ENCODE data around the gene SPOP. TPM values are rescaled to one million over a fixed set of nuclear protein-coding genes. Genes with fewer than 3 reads are reported as not detected.
A peak's percentile ranks its signal among the peaks of the same experiment; 100 is the strongest.
"Not testable (repeated sequence)": the region's sequence is repeated elsewhere in the genome, so short reads cannot be mapped to it uniquely, and the experiment has no call there.

SPOP gene
- total RNA-seq, 2 donors from 2014 or later: 77.8 to 82.2 TPM

GRCh38 chr17:49573510-49574322 lies 104.2 kb downstream of the SPOP start:
- peaks cover 64% of the 10 kb centered on the region for H3K27me3 Mint-ChIP-seq (ENCODE audit: low read depth)

GRCh38 chr17:49572806-49573420 lies 105.0 kb downstream of the SPOP start:
- no peaks in the 10 kb centered on the region for H3K36me3 Mint-ChIP-seq (ENCODE audit: insufficient read depth in 2 of 2)
- peaks cover 63% of the 10 kb centered on the region for H3K27me3 Mint-ChIP-seq (ENCODE audit: low read depth)

More at GRCh38 chr17:49573510-49574322, 104.2 kb downstream of the SPOP start:
- Mint-ChIP-seq H3K36me3 (ENCODE audit: insufficient read depth in 2 of 2) (no peaks in the 10 kb centered on the region), H3K4me3 (no peak overlapping the region), H3K4me1 (ENCODE audit: low read depth) (peaks cover 32% of the 10 kb centered on the region), H3K9me3 (no peaks in the 10 kb centered on the region), H3K27ac (no peak overlapping the region)
- ATAC-seq (replicated peaks in 1 of 2): no peak
- no peak for DNase-seq

GRCh38 chr17:49572226-49572625 lies 105.7 kb downstream of the SPOP start:
- Mint-ChIP-seq H3K4me3 (no peak overlapping the region), H3K36me3 (ENCODE audit: insufficient read depth in 2 of 2) (no peaks in the 10 kb centered on the region), H3K9me3 (no peaks in the 10 kb centered on the region), H3K27ac (no peak overlapping the region), H3K4me1 (ENCODE audit: low read depth) (peaks cover 42% of the 10 kb centered on the region), H3K27me3 (ENCODE audit: low read depth) (peaks cover 56% of the 10 kb centered on the region)
- DNase-seq (no peak), ATAC-seq (replicated peaks in 1 of 2) (no peak)

More at GRCh38 chr17:49572806-49573420, 105.0 kb downstream of the SPOP start:
- H3K4me1 Mint-ChIP-seq (ENCODE audit: low read depth): peaks cover 37% of the 10 kb centered on the region
- ATAC-seq (replicated peaks in 1 of 2): no peak
- H3K27ac Mint-ChIP-seq: no peak overlapping the region
- H3K4me3 Mint-ChIP-seq: no peak overlapping the region
- H3K9me3 Mint-ChIP-seq: no peaks in the 10 kb centered on the region
- DNase-seq: no peak

- Mint-ChIP-seq H3K9me3 (no peaks in the 10 kb centered on the region), H3K4me3 (no peak overlapping the region), H3K27me3 (ENCODE audit: low read depth) (peaks cover 55% of the 10 kb centered on the region), H3K36me3 (ENCODE audit: insufficient read depth in 2 of 2) (no peaks in the 10 kb centered on the region), H3K4me1 (ENCODE audit: low read depth) (peaks cover 38% of the 10 kb centered on the region), H3K27ac (no peak overlapping the region)
- DNase-seq: no peak
- no peak for ATAC-seq (replicated peaks in 1 of 2)
Measured at GRCh38 chr17:49571764-49572163, 106.1 kb downstream of the SPOP start.

- ATAC-seq (replicated peaks in 1 of 2) (no peak), DNase-seq (no peak)
- peaks cover 38% of the 10 kb centered on the region for H3K4me1 Mint-ChIP-seq (ENCODE audit: low read depth)
- H3K27me3 Mint-ChIP-seq (ENCODE audit: low read depth): peaks cover 55% of the 10 kb centered on the region
- H3K27ac Mint-ChIP-seq: no peak overlapping the region
- no peaks in the 10 kb centered on the region for H3K9me3 Mint-ChIP-seq
- H3K4me3 Mint-ChIP-seq: peak overlapping the region in 1 of 2 donors; percentile 5
- H3K36me3 Mint-ChIP-seq (ENCODE audit: insufficient read depth in 2 of 2): no peaks in the 10 kb centered on the region
Measured at GRCh38 chr17:49571283-49571682, 106.6 kb downstream of the SPOP start.

- Mint-ChIP-seq H3K4me3 (peak overlapping the region; percentile 92 to 93), H3K27ac (no peak overlapping the region), H3K27me3 (ENCODE audit: low read depth) (peaks cover 59% of the 10 kb centered on the region), H3K4me1 (ENCODE audit: low read depth) (peaks cover 44% of the 10 kb centered on the region), H3K36me3 (ENCODE audit: insufficient read depth in 2 of 2) (no peaks in the 10 kb centered on the region), H3K9me3 (no peaks in the 10 kb centered on the region)
- DNase-seq (no peak), ATAC-seq (replicated peaks in 1 of 2) (no peak)
Measured at GRCh38 chr17:49570540-49571242, 107.2 kb downstream of the SPOP start.

GRCh38 chr17:49568695-49569047 lies 109.2 kb downstream of the SPOP start:
- not testable (repeated sequence) for H3K27ac Mint-ChIP-seq; ATAC-seq (replicated peaks in 1 of 2); H3K9me3 Mint-ChIP-seq; DNase-seq; H3K36me3 Mint-ChIP-seq (ENCODE audit: insufficient read depth in 2 of 2)
- Mint-ChIP-seq H3K27me3 (ENCODE audit: low read depth) (peaks cover 44% of the 10 kb centered on the region), H3K4me3 (peak overlapping the region; percentile 74 to 77), H3K4me1 (ENCODE audit: low read depth) (peaks cover 46% of the 10 kb centered on the region)

- Mint-ChIP-seq H3K36me3 (ENCODE audit: insufficient read depth in 2 of 2) (no peaks in the 10 kb centered on the region), H3K9me3 (no peaks in the 10 kb centered on the region), H3K4me1 (ENCODE audit: low read depth) (peaks cover 46% of the 10 kb centered on the region), H3K27ac (no peak overlapping the region), H3K27me3 (ENCODE audit: low read depth) (peaks cover 39% of the 10 kb centered on the region), H3K4me3 (peak overlapping the region; percentile 74 to 77)
- DNase-seq (peak; percentile 88 to 93), ATAC-seq (replicated peaks in 1 of 2) (peak; percentile 58 to 69)
Measured at GRCh38 chr17:49567871-49568694, 109.8 kb downstream of the SPOP start.

- H3K4me3 Mint-ChIP-seq: no peak overlapping the region
- no peak for ATAC-seq (replicated peaks in 1 of 2)
Measured at GRCh38 chr17:49567104-49567521, 110.8 kb downstream of the SPOP start.

GRCh38 chr17:49566668-49567071 lies 111.2 kb downstream of the SPOP start:
- H3K9me3 Mint-ChIP-seq: no peaks in the 10 kb centered on the region
- H3K4me1 Mint-ChIP-seq (ENCODE audit: low read depth): peaks cover 40% of the 10 kb centered on the region
- H3K27me3 Mint-ChIP-seq (ENCODE audit: low read depth): peaks cover 26% of the 10 kb centered on the region
- H3K36me3 Mint-ChIP-seq (ENCODE audit: insufficient read depth in 2 of 2): no peaks in the 10 kb centered on the region
- no peak overlapping the region for H3K4me3 Mint-ChIP-seq
- H3K27ac Mint-ChIP-seq: no peak overlapping the region
- DNase-seq (no peak), ATAC-seq (replicated peaks in 1 of 2) (no peak)

More at GRCh38 chr17:49567104-49567521, 110.8 kb downstream of the SPOP start:
- no peak for DNase-seq
- H3K9me3 Mint-ChIP-seq: no peaks in the 10 kb centered on the region
- H3K27ac Mint-ChIP-seq: no peak overlapping the region
- peaks cover 45% of the 10 kb centered on the region for H3K4me1 Mint-ChIP-seq (ENCODE audit: low read depth)
- H3K27me3 Mint-ChIP-seq (ENCODE audit: low read depth): peaks cover 30% of the 10 kb centered on the region
- no peaks in the 10 kb centered on the region for H3K36me3 Mint-ChIP-seq (ENCODE audit: insufficient read depth in 2 of 2)

GRCh38 chr17:49565948-49566491 lies 111.9 kb downstream of the SPOP start:
- DNase-seq (no peak), ATAC-seq (replicated peaks in 1 of 2) (no peak)
- Mint-ChIP-seq H3K4me3 (no peak overlapping the region), H3K36me3 (ENCODE audit: insufficient read depth in 2 of 2) (no peaks in the 10 kb centered on the region), H3K27me3 (ENCODE audit: low read depth) (peaks cover 19% of the 10 kb centered on the region), H3K27ac (no peak overlapping the region), H3K9me3 (no peaks in the 10 kb centered on the region), H3K4me1 (ENCODE audit: low read depth) (peaks cover 34% of the 10 kb centered on the region)

GRCh38 chr17:49564638-49565037 lies 113.3 kb downstream of the SPOP start:
- Mint-ChIP-seq H3K27ac (no peak overlapping the region), H3K4me1 (ENCODE audit: low read depth) (peaks cover 22% of the 10 kb centered on the region), H3K36me3 (ENCODE audit: insufficient read depth in 2 of 2) (no peaks in the 10 kb centered on the region), H3K27me3 (ENCODE audit: low read depth) (peaks cover 12% of the 10 kb centered on the region), H3K9me3 (no peaks in the 10 kb centered on the region), H3K4me3 (no peak overlapping the region)
- ATAC-seq (replicated peaks in 1 of 2) (no peak), DNase-seq (no peak)
